DMS 273 (cell line): ENCODE measurements around the gene PRPF8.
A peak's percentile ranks its signal among the peaks of the same experiment; 100 is the strongest.

Source experiments
- DNase-seq: peaks from one replicate; lab custom pipeline; 2025; ENCODE audit not compliant: unreplicated experiment; lab: John Stamatoyannopoulos, UW

PRPF8 gene

DNA sequence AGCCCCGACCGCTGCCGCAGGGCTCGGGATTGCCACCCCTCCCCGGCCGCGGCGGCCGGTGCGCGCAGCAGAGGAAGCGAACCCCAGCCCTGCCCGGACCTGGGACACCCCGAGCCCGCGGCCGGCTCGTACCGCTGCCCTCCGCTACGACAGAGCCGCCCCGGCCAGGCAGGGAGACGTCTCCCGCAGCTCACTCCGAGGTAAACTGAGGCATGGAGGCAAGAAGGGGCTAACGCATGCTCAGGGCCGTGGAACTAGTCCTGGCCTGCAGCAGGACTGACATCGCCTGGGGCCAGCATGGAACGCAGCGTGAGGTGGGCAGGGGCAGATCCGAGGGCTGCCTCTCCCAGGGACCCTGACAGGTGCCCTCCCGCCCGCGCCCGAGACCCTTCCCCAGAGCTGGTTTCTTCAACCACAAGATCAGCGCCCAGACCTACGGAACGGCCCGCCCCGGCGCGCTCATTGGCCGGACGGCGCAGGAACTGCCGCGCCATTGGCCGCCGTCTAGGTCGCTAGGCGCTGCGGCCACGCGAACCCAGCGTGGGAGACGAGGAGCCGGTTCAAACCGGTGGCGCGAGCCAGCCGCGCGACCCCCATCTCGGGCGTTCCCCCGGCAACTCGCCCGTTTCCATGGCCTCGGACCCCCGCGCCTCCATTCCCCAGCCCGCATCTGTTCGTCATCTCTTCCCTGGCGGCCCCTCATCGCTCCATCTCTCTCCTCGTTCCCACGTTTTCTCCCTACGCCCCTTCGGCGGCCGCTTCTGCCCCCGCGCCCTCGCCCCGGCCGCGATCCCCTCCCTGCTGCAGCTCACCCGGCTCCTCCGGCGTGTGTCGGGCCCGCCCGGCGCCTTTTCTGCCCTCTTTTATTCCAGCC is 56.4 kb downstream of the PRPF8 start, which contains the start of gene SLC43A2:
Gene SLC43A2 (minus strand): TSS at position 853 of the 874 bp plus-strand sequence. CDS start 960 bp downstream, outside the sequence.
- DNase-seq = peak; percentile 91

DNA sequence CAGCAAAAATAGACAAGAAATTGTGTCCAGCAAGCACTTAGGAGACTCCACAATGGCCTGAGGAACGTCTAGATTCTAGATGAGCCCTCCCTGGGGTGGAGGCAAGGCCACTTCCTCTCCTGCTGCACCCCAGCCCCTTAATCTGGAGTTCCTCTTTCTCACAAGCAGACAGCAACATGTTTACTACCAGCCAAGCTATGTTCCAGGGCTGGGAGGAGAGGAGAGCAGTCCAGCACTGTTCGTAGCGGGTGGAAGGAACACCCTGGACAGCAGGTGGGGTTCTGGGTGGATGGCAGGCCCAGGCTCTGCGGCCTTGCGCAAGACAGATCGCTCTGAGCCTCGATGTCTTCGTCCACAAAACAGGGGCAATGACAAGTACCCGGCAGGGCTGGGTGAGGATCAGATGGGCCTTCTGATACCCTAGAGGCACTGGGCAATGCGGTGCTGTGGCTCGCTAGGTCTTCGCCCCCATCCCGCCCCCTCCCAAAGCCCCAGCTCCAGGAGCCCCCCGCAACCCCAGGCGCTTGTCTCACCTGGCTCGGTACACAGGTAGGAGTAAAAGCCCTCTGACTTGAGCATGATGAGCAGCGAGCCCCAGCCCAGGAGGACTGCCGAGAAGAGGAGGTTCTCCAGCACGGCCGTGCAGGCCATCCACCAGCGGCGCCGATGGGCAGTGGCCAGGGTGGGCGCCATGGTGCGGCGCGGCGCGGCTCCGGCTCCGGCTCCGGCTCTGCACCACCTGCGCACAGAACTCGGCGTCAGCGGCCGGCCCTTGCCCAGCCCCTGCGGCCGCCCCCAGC is 57.3 kb downstream of the PRPF8 start:
- DNase-seq = no peak

DNA sequence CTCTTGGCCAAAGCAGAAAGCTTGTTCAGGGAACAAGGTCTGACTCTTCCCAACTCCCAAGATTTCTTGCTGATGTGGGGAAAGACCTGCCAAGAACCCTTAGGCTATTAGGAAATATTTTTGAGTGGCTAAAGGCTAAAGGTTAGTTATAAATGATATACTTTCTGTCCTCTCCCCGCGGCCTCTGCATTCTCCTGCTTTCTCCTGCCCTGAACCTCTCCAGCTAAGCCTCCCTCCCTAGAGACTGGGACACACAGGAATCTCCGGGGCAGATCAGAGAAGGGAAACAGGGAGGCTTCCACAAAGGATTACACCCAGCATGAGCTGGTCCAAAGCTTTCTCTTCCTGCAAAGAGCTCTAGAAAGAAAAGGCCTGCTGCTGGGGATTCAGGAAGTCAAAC is 58.3 kb downstream of the PRPF8 start:
- DNase-seq = no peak

DNA sequence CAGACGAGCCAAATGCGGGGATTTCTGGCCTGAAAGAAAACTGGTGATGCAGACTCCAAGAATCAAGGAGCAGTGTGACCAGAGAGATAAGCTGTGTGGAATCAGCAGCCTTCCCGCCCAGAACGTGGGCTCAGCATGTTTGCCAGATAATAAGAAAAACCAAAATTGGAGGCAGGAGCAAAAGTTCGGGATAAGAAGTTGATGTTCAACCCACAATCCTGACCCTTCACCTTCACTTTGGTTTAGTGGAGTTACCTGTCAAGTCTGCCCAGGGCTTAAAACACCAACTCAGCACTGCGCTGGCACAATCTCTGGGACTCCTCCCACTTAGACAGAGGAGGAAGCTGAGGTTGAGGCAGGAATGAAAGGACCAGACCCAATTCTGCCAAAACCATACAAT is 59.1 kb downstream of the PRPF8 start:
- no peak for DNase-seq

DNA sequence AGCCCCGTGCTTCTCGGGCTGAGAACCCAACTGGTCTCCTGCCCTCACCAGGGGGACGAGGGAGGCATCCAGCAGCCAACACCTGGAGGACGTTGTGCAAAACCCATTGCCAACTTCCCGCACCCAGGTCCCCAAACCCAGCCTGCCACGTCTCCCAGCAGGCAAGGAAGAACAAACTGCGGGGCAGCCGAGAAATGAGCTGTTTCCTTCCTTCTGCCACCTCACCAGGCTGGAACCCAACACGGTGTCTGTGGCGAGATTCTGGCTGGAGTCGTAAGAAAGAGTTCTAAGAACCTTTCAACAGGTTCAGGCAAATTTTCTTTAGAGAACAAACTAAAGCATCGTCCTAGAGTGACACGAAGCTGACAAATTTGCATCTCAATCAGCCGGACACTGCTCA is 59.6 kb downstream of the PRPF8 start:
- no peak for DNase-seq

DNA sequence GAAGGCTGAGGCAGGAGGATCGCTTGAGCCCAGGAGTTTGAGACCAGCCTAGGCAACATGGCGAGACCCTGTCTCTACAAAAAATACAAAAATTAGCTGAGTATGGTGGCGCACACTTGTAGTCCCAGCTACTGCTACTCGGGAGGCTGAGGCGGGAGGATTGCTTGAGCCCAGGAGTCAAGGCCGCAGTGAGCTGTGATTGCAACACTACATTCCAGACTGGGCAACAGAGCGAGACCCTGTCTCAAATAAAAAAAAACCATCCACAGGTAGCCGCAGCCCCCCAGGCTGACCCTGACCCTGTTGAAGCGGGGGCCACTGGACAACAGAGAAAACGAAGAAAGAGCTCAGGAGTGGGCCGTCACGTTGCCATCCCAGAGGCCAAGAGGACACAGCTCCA is 60.0 kb downstream of the PRPF8 start:
- DNase-seq = no peak

DNA sequence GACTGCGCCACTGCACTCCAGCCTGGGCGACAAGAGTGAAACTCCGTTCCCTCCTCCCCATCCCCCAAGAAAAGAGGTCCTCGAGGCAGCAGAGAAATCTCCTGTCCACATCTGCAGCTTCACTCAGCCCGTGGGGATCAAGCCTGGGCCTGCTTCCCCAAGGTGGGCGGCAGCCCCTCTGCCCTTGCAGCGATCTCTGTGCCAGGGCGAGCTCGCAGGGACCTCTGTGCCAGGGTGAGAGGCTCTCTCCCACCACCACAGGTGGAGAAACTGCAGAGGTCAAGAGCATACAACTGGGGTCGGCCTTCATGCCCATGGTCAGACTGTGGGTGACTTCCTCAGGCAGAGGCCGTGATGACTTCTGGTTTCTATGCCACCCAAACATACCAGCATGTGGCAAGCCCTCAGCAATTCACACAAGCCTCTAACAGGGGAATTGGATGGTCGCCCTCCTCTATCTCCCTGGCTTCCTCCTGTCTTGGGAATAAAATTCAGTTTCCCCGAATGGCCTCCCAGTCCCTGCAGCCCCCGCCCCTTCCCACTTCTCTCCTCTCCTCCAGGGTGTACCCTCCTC is 61.5 kb downstream of the PRPF8 start:
- no peak for DNase-seq

DNA sequence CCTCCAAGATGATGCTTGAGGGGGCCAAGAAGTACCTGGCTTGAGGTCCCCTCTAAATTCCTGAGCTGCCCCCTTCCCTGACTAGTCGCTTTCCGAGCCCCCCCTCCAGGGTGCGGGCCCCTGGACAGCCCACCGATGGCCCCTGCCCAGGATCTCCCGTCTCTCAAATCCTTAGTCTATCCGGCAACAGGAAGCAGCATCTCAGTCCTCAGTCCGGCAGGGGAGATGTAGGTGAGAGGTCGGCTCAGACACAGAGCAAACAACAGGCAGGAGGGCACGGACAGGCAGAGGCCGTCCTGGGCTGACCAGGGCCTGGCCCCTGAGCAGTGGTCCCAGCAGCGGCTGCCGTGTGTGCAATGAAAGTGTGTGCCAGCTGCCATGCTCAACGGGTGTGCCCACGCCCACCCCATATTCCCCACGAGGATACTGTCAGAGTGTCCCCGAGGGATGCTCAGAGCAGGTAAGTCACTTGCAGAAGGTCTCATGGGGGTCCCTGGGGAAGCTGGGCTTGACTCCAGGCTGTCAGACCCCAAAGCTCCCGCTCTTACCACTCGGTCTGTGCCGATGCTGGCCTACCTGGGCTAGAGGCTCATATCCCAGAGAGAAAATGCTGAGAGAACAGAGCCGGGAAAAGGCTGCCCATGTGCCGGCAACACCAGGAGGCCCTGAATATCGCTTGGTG is 63.3 kb downstream of the PRPF8 start:
- DNase-seq = no peak

DNA sequence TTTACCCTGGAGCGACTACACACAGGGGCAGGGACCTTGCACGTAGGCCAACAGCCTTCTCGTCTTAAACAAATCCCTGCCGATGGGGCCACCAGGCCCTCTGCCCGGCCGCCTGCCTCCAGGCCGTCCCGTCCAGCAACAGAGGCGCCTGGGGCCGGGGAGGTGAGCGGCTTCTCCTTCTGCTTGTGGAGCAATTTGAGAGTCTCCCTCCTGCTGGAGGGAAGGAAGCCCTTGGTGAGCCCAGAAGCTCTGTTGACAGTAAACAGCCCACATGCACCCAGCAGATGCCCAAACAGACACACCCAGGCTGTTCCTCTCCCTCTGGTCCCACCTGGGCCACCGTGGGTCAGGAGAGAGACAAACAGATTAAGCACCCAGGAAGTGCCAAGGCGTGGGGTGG is 64.2 kb downstream of the PRPF8 start:
- no peak for DNase-seq

DNA sequence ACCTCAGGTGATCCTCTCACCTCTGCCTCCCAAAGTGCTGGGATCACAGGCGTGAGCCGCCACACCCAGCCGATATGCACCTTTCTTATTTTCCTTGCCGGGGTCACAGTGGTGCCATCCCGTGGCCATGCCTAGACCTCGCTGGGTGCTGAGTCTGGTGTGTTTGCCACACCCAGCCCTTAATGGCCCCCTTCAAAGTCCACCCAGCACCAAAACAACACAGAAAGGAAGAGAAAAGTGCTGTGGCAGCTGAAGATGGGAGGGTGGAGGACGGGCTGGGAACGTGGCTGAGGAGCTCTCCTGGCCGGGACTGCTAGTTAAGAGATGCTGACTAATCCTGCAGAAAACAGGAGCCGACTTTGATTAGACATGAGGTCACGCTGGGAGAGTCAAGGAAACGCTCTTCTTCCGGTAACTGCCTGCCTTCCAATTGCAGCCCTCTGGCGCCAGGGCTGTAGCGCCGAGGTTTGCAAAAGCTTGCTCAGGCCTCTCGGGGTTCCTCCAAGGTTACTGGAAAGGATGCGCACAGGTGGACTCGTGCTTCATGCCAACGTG is 67.0 kb downstream of the PRPF8 start:
- DNase-seq = no peak

DNA sequence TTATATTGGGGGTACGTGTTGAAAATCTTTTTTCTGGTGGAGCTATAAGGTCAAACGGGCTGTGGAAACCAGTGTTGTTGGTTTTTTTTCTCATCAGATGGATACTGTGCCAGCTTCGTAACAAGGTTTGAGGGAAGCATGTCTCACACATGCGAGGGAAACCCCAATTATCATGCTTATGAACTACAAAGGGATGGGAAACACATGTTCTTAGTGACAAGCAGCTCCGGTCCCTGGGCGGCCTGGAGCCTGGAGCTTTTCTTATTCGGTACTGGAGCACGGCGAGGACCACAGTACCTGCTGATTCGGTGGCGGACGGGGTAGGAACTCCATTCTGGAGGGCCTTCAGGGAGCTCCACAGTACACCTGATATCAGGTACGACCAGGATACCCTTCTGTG is 68.6 kb downstream of the PRPF8 start:
- no peak for DNase-seq

DNA sequence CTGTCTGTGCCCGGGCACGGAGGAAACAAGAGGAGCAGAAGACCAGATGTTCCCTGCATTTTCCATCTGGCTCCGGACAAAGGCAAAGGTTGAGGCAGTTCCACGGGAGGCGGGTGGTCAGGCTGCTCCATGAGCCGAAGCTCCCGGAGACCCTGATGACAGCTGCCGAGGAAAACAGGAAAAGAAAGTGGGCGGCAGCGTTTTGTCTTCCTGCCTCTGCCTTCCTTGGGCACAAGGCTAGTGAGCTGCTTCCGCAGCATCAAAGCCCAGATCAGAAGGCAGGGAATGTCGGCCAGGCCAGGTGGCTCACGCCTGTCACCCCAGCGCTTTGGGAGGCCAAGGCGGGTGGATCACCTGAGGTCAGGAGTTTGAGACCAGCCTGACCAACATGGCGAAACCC is 72.3 kb downstream of the PRPF8 start:
- DNase-seq = no peak

DNA sequence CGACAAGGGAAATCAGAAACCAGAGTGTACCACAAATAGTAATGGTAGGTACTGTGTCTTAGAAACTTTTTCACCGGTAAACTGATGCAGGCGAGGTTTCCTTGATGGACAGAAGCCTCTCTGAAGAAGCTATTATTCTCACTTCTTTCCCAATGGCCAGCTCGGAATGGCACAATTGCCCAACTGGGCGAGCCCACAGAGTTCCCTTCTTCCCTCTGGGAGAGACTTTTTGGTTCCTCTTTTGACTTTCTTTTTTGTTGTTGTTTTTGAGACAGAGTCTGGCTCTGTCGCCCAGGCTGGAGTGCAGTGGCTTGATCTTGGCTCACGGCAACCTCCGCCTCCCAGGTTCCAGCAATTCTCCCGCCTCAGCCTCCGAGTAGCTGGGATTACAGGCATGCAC is 73.0 kb downstream of the PRPF8 start:
- no peak for DNase-seq

DNA sequence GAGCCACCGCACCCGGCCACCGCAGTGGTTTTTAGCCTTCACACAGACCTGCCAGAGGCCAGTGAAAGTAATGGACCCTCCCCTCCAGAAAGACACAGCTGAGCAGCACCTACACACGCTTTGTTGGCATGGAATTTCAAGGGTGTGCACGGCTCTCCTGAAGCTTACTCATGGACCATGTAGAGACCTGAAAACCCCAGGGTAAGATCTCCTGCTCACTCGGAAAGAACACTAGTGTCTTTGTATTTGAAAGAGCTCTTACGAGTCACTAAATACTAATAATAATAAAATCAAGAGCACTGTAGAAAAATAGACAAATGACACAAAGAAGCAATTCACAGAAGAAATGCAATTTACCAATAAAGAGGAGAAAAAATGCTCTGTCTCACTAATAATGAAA is 76.0 kb downstream of the PRPF8 start:
- no peak for DNase-seq

DNA sequence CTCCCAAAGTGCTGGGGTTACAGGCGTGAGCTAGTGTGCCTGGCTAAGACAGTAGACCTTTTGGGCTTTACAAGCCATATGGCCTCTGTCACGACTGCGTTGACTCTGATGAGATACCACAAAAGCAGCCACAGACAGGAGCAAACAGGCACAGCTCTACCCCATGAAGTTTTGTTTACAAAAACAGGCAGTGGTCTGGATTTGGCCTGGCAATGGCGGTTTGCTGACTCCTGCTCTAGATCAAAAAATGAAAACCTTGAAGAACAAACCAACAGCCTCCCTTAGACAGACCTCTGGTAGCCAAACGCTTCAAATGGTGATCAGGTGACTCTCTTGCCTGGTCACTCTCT is 76.7 kb downstream of the PRPF8 start:
- DNase-seq = no peak

DNA sequence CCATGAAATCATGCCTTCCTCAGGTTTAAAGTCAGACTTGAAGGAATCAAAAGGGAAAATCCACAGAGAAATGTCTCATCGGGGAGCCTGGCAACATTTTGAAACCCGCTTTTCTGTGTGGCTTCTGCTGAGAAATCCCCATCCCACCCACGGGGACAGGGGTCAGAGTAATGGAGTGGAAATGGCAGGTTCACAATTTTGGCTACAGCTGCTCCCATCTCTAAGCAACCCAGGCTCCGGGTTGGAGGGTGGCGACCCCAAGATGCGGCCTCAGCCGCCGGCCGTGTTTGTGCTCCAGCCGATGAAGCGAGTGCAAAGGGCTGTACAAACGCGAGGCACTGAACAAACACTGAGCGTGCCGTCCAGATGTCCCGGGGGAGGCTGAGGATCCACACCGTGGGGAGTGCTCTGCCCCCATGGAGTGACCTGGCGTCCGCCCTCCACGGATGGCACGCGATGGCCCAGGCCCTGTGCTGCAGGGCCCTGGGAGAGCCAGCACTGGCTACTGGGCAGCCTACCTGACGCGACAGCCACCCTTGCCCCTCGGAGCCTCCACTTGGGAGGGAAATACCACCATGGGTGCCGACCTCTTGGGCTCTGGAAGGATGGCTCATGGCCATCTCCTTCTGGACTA is 78.2 kb downstream of the PRPF8 start:
- no peak for DNase-seq

DNA sequence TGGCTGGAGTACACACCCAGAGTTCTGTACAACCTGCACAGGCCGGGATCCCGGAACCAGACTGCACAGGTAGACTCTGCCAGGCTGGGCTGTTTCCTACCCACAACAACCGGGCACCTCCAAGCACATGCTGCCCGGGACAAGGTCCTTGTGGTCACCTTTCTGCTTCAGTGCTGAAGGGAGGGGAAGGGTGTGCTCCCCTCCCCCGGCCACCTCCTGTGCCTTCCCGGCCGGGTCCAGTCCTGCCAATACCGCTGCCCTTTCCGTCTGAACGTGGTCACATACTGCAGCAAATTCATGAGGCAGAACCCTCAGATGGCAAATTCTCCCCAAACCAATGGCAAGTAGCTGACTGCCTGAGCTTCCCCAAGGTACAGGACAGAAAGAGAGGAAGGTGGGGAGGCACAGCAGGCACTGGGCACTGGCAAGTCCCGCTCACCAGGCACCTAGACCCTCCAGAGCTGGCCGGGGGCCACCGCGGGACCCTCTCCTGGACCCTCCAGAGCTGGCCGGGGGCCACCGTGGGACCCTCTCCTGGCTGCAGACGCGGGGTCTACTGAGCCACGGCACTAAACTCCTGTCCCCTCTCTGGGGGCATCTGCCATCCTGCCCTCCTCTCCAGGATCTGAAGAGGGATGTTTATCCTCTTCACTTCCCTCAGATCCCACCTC is 78.9 kb downstream of the PRPF8 start:
- no peak for DNase-seq

DNA sequence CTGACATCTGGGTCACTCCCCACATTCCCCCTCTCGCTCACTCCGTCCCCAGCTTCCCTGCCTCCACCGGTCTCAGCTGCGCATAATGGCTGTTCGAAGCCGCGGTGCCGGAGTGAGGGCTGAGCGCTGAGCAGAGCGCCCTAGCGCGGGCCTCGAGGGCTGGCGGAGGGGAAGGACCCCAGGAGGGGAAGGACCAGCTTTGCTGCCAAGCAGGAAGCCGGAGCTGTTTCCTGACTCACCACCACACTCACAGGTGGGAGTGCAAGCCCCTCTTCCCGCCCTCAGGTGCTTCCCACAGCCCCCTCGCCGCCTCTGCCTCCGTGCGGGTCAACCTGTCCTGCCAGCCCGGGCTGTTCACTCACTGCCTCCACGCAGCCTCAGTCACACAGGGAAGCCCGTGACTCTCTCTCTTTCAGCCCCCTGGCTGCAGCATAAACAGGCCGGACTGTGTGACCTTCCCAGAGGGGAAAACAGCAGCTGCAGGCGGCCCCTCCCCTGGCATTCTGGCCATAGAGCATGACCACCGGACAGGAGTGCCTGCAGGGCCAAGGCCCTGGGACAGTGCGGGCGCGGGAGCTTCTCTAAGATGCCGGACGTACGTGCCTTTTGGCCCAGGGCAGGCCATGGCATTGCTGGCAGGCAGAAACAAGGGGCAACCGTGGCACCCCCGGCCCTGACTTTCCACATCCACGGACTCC is 79.7 kb downstream of the PRPF8 start:
- DNase-seq = no peak

DNA sequence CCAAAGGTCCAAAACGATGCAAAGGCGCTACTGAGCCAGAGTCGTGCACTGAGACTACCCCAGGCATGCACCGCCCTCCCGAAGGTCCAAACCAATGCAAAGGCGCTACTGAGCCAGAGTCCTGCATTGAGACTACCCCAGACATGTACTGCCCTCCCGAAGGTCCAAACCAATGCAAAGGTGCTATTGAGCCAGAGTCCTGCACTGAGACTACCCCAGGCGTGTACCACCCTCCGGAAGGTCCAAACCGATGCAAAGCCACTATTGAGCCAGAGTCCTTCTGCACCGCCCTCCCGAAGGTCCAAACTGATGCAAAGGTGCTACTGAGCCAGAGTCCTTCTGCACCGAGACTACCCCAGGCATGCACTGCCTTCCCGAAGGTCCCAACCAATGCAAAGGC is 83.1 kb downstream of the PRPF8 start:
- DNase-seq = no peak
